SK-N-SH (cell line): Measurements from ENCODE around the gene DNAJB8. TPM values are rescaled to one million over a fixed set of nuclear protein-coding genes. Genes with fewer than 3 reads are reported as not detected.

Experiments used
- CTCF ChIA-PET: fragments of 300-600, 350-600 bp; formaldehyde crosslinking; extraction: SDS; loops from one replicate; lab custom pipeline; 2021; lab: Yijun Ruan, JAX
- POLR2A ChIA-PET: fragments of 350-600 bp; sonication (Branson Sonifier 250); formaldehyde crosslinking; extraction: SDS; loops from one replicate; lab custom pipeline; 2020; ENCODE audit warnings: antibody characterized with exemption, inconsistent platforms; lab: Yijun Ruan, JAX
- DNase-seq: peaks from one replicate; pipeline ENCODE4 v3.0.0; 2012
- H2AFZ ChIP-seq: fragments of 200-600 bp; sonication (generic); 2 replicates; pipeline ENCODE4 v1.8.1; 2016; ENCODE audit warnings: antibody characterized with exemption, mild to moderate bottlenecking, low read depth
- H3F3A ChIP-seq: fragments of 200-600 bp; sonication (generic); replicated peaks from 2 replicates; pipeline ENCODE3; 2016; ENCODE audit warnings: antibody characterized with exemption, mild to moderate bottlenecking; ENCODE audit not compliant: insufficient read depth
- H3K27ac ChIP-seq, 2 experiments: fragments of 200-500 bp in 1 of 2; fragments of 200-600 bp in 1 of 2; sonication (Bioruptor generic) in 1 of 2; sonication (generic), shearing (Covaris generic) in 1 of 2; 2 replicates each; pipeline versions ENCODE4 v1.5.1 to v1.6.1; 2014 to 2016; ENCODE audit warnings: low read depth in 2 of 2, inconsistent platforms in 1 of 2, low read length in 1 of 2, mild to moderate bottlenecking in 1 of 2, mixed read lengths in 1 of 2
- H3K27me3 ChIP-seq: fragments of 200-600 bp; sonication (generic), shearing (Covaris generic); 2 replicates; pipeline ENCODE4 v1.6.1; 2016; ENCODE audit warnings: mixed run types; ENCODE audit not compliant: insufficient read depth
- H3K36me3 ChIP-seq, 2 experiments: fragments of 200-500 bp in 1 of 2; fragments of 200-600 bp in 1 of 2; sonication (Bioruptor generic) in 1 of 2; sonication (generic) in 1 of 2; replicated peaks in 1 of 2; 2 replicates each; pipeline versions ENCODE3 to v1.5.1; 2014 to 2016; ENCODE audit warnings: low read length in 1 of 2, mild to moderate bottlenecking in 1 of 2; ENCODE audit not compliant: insufficient read depth in 2 of 2, control insufficient read depth in 1 of 2
- H3K4me1 ChIP-seq, 2 experiments: fragments of 200-500 bp in 1 of 2; fragments of 200-600 bp in 1 of 2; sonication (Bioruptor generic) in 1 of 2; sonication (generic), shearing (Covaris generic) in 1 of 2; 2 replicates each; pipeline versions ENCODE4 v1.5.1 to v1.6.1; 2014 to 2016; ENCODE audit warnings: low read depth in 1 of 2, low read length in 1 of 2, mixed run types in 1 of 2; ENCODE audit not compliant: insufficient read depth in 2 of 2, control insufficient read depth in 1 of 2
- H3K4me2 ChIP-seq: fragments of 200-600 bp; sonication (generic), shearing (Covaris generic); 2 replicates; pipeline ENCODE4 v1.6.1; 2017; ENCODE audit warnings: mixed run types
- H3K4me3 ChIP-seq, 2 experiments: fragments of 200-500 bp in 1 of 2; fragments of 200-600 bp in 1 of 2; sonication (Bioruptor generic) in 1 of 2; sonication (generic), shearing (Covaris generic) in 1 of 2; 2 replicates each; pipeline versions ENCODE4 v1.5.1 to v1.8.1; 2014 to 2016; ENCODE audit warnings: low read depth in 2 of 2, inconsistent platforms in 1 of 2, low read length in 1 of 2, mild to moderate bottlenecking in 1 of 2, mixed read lengths in 1 of 2, moderate library complexity in 1 of 2
- H3K79me2 ChIP-seq: fragments of 200-600 bp; sonication (generic); 2 replicates; pipeline ENCODE4 v1.8.1; 2017; ENCODE audit warnings: mild to moderate bottlenecking; ENCODE audit not compliant: insufficient read depth
- H3K9ac ChIP-seq: fragments of 200-600 bp; sonication (generic); 2 replicates; pipeline ENCODE4 v1.6.1; 2017; ENCODE audit warnings: mixed run types
- H3K9me2 ChIP-seq: fragments of 200-600 bp; sonication (generic); 2 replicates; pipeline ENCODE4 v1.6.1; 2017; ENCODE audit warnings: mixed run types
- H3K9me3 ChIP-seq: fragments of 200-600 bp; sonication (generic); 2 replicates; pipeline ENCODE4 v1.6.1; 2017; ENCODE audit warnings: mixed run types, mild to moderate bottlenecking, moderate library complexity
- H4K20me1 ChIP-seq: fragments of 200-600 bp; sonication (generic); 2 replicates; pipeline ENCODE4 v1.6.1; 2017; ENCODE audit warnings: mild to moderate bottlenecking, mixed run types; ENCODE audit not compliant: insufficient read depth
- CHD2 ChIP-seq: fragments of 150-350 bp; IDR thresholded peaks from 2 replicates; pipeline ENCODE4 v1.6.1; 2018; ENCODE audit warnings: low read length; ENCODE audit not compliant: partially characterized antibody
- ELF1 ChIP-seq: IDR thresholded peaks from 2 replicates; pipeline ENCODE4 v1.4.0; 2012
- FOXM1 ChIP-seq: IDR thresholded peaks from 2 replicates; pipeline ENCODE4 v1.4.0; 2012; ENCODE audit warnings: low read depth, mild to moderate bottlenecking
- GABPA ChIP-seq: IDR thresholded peaks from 2 replicates; pipeline ENCODE4 v1.4.0; 2012; ENCODE audit warnings: low read depth, mild to moderate bottlenecking
- GATA2 ChIP-seq: sonication (generic); formaldehyde crosslinking; IDR thresholded peaks from 2 replicates; pipeline ENCODE4 v1.5.0; 2020; ENCODE audit warnings: mild to moderate bottlenecking, missing genetic modification reagents
- JUND ChIP-seq: IDR thresholded peaks from 2 replicates; pipeline ENCODE4 v1.4.0; 2012
- MEF2A ChIP-seq: IDR thresholded peaks from 2 replicates; pipeline ENCODE4 v1.4.0; 2012; ENCODE audit warnings: low read depth, borderline replicate concordance
- NFIC ChIP-seq: IDR thresholded peaks from 2 replicates; pipeline ENCODE4 v1.4.0; 2012; ENCODE audit warnings: borderline replicate concordance
- POLR2AphosphoS5 ChIP-seq: IDR thresholded peaks from 2 replicates; pipeline ENCODE4 v1.6.1; 2012; ENCODE audit warnings: low read depth, low read length
- RAD21 ChIP-seq: IDR thresholded peaks from 2 replicates; pipeline ENCODE4 v1.6.1; 2012; ENCODE audit warnings: mild to moderate bottlenecking, low read length
- RCOR1 ChIP-seq: fragments of 150-350 bp; IDR thresholded peaks from 2 replicates; pipeline ENCODE4 v1.6.1; 2017; ENCODE audit warnings: antibody characterized with exemption, low read length
- RXRA ChIP-seq: IDR thresholded peaks from 2 replicates; pipeline ENCODE4 v1.4.0; 2012; ENCODE audit warnings: low read depth, mild to moderate bottlenecking, borderline replicate concordance
- SIN3A ChIP-seq: IDR thresholded peaks from 2 replicates; pipeline ENCODE4 v1.6.1; 2012; ENCODE audit warnings: low read depth, mild to moderate bottlenecking, low read length, moderate library complexity, borderline replicate concordance
- TAF1 ChIP-seq: IDR thresholded peaks from 2 replicates; pipeline ENCODE4 v1.6.1; 2012; ENCODE audit warnings: low read depth, mild to moderate bottlenecking, low read length, moderate library complexity, borderline replicate concordance
- TEAD4 ChIP-seq: IDR thresholded peaks from 2 replicates; pipeline ENCODE4 v1.4.0; 2012; ENCODE audit warnings: mild to moderate bottlenecking, borderline replicate concordance; ENCODE audit not compliant: insufficient read depth
- YY1 ChIP-seq: IDR thresholded peaks from 2 replicates; pipeline ENCODE4 v1.4.0; 2012; ENCODE audit warnings: low read depth, mild to moderate bottlenecking
- WGBS: methylation state at CpG from one replicate; pipeline ENCODE4 v1.1.6; 2017; ENCODE audit warnings: low lambda C conversion rate; 5-methylcytosine and 5-hydroxymethylcytosine counted together
- polyA plus RNA-seq, 3 experiments: library from polyadenylated mRNA; depleted of rRNA; stranded (reverse); fragments of >200 nt; gene quantifications; 2 replicates each; pipeline ENCODE4 v1.2.3, GENCODE V29; 2012
- TF ChIP-seq, protein P1 (sequence below): fragments of 150-350 bp; IDR thresholded peaks from 2 replicates; pipeline ENCODE4 v1.6.1; 2017; ENCODE audit warnings: antibody characterized with exemption, low read length, low read depth, borderline replicate concordance
- TF ChIP-seq, protein P2 (sequence below): IDR thresholded peaks from 2 replicates; pipeline ENCODE4 v1.4.0; 2012; ENCODE audit warnings: low read depth, borderline replicate concordance
- TF ChIP-seq, protein P3 (sequence below): IDR thresholded peaks from 2 replicates; pipeline ENCODE4 v1.4.0; 2012; ENCODE audit warnings: low read depth, borderline replicate concordance
- TF ChIP-seq, protein P4 (sequence below): fragments of 200-600 bp; sonication (generic); IDR thresholded peaks from 2 replicates; pipeline ENCODE4 v1.6.1; 2017; ENCODE audit warnings: antibody characterized with exemption, mild to moderate bottlenecking, moderate library complexity

The DNAJB8 gene
- polyA plus RNA-seq, 1 of the 3 experiments (the other 2 are of a cell fraction): not detected

DNA sequence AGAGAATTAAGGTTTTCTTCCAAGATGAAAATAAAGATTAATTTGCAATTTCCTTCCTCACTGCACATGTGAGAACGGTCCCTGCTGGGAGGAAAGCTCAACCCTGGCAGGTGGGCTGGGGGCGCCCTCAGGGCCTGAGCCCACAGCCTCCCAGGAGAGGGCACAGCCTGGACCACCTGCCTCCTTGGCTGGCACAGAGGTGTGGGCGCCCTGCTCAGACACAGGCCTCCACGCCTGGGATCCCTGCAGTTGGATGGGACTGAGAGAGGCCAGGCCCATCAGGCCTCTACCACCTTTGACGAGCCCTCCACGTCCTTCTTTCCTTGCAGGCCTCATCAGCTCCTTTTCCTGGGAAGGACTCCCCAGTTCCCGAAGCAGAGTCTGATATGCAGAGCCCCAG lies 46.4 kb downstream of the DNAJB8 start:
- Histone ChIP-seq H3K4me3 (no peak overlapping the region), H3K27me3 (no peaks in the 10 kb centered on the region), H3K4me1 (peaks cover 0 to 65% of the 10 kb centered on the region in 2 experiments; a peak in 1 of 4 replicates), H3F3A (no peaks in the 10 kb centered on the region), H3K27ac (0 out of 4 replicates have a peak overlapping the region, but pooled peaks of 1 of the 2 experiments have one; percentile 30), H3K9me3 (no peaks in the 10 kb centered on the region), H2AFZ (no peak overlapping the region), H3K9ac (no peak overlapping the region), H3K9me2 (no peaks in the 10 kb centered on the region), H3K36me3 (no peaks in the 10 kb centered on the region), H4K20me1 (no peaks in the 10 kb centered on the region), H3K4me2 (no peak overlapping the region), H3K79me2 (no peaks in the 10 kb centered on the region)
- no peak for DNase-seq
- WGBS: 89% methylated on average over 6 of the region's 7 CpGs
- TF ChIP-seq, protein P1, sequence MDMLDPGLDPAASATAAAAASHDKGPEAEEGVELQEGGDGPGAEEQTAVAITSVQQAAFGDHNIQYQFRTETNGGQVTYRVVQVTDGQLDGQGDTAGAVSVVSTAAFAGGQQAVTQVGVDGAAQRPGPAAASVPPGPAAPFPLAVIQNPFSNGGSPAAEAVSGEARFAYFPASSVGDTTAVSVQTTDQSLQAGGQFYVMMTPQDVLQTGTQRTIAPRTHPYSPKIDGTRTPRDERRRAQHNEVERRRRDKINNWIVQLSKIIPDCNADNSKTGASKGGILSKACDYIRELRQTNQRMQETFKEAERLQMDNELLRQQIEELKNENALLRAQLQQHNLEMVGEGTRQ: no peak
- TF ChIP-seq CHD2: no peak
- TF ChIP-seq, protein P2, sequence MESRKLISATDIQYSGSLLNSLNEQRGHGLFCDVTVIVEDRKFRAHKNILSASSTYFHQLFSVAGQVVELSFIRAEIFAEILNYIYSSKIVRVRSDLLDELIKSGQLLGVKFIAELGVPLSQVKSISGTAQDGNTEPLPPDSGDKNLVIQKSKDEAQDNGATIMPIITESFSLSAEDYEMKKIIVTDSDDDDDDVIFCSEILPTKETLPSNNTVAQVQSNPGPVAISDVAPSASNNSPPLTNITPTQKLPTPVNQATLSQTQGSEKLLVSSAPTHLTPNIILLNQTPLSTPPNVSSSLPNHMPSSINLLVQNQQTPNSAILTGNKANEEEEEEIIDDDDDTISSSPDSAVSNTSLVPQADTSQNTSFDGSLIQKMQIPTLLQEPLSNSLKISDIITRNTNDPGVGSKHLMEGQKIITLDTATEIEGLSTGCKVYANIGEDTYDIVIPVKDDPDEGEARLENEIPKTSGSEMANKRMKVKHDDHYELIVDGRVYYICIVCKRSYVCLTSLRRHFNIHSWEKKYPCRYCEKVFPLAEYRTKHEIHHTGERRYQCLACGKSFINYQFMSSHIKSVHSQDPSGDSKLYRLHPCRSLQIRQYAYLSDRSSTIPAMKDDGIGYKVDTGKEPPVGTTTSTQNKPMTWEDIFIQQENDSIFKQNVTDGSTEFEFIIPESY: no peak
- TF ChIP-seq GATA2: no peak
- no peak for TF ChIP-seq YY1
- TF ChIP-seq GABPA: no peak
- TF ChIP-seq, protein P3, sequence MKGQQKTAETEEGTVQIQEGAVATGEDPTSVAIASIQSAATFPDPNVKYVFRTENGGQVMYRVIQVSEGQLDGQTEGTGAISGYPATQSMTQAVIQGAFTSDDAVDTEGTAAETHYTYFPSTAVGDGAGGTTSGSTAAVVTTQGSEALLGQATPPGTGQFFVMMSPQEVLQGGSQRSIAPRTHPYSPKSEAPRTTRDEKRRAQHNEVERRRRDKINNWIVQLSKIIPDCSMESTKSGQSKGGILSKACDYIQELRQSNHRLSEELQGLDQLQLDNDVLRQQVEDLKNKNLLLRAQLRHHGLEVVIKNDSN: no peak
- no peak for TF ChIP-seq JUND
- TF ChIP-seq MEF2A: no peak
- no peak for TF ChIP-seq FOXM1
- TF ChIP-seq RCOR1: no peak
- TF ChIP-seq RXRA: no peak
- TF ChIP-seq NFIC: no peak
- TF ChIP-seq SIN3A: no peak
- no peak for TF ChIP-seq POLR2AphosphoS5
- TF ChIP-seq, protein P4, sequence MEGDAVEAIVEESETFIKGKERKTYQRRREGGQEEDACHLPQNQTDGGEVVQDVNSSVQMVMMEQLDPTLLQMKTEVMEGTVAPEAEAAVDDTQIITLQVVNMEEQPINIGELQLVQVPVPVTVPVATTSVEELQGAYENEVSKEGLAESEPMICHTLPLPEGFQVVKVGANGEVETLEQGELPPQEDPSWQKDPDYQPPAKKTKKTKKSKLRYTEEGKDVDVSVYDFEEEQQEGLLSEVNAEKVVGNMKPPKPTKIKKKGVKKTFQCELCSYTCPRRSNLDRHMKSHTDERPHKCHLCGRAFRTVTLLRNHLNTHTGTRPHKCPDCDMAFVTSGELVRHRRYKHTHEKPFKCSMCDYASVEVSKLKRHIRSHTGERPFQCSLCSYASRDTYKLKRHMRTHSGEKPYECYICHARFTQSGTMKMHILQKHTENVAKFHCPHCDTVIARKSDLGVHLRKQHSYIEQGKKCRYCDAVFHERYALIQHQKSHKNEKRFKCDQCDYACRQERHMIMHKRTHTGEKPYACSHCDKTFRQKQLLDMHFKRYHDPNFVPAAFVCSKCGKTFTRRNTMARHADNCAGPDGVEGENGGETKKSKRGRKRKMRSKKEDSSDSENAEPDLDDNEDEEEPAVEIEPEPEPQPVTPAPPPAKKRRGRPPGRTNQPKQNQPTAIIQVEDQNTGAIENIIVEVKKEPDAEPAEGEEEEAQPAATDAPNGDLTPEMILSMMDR: no peak
- no peak for TF ChIP-seq RAD21
- TF ChIP-seq TAF1: no peak
- TF ChIP-seq ELF1: no peak
- TF ChIP-seq TEAD4: no peak
- POLR2A ChIA-PET: interaction anchor here (0.8 kb wide), 1 partner anchor 8 kb away, joined by 3 read pairs; no protein-coding TSS in a partner anchor
- CTCF ChIA-PET: interaction anchor here (0.7 to 11.3 kb wide), 6 partner anchors 10 to 184 kb away, joined by 3 to 177 read pairs (median 4); no protein-coding TSS in a partner anchor
